Activated CD8-positive, alpha-beta T cell treated with anti-CD3 and anti-CD28 coated beads for 36 hours (primary cell): Measurements from ENCODE around the gene SP110. TPM values are rescaled to one million over a fixed set of nuclear protein-coding genes. Genes with fewer than 3 reads are reported as not detected.
A peak's percentile ranks its signal among the peaks of the same experiment; 100 is the strongest.

Source experiments
- ATAC-seq: fragments of 200-7000 bp; cut with Tn5 transposase; one replicate; pipeline ENCODE4 v1.10.0; 2021; ENCODE audit warnings: mild to moderate bottlenecking, moderate library complexity
- CTCF ChIA-PET: fragments of 350-600 bp; sonication (Branson Sonifier 250); formaldehyde crosslinking; loops from one replicate; lab custom pipeline; 2021; ENCODE audit warnings: antibody characterized with exemption; lab: Charles Lee
- POLR2A ChIA-PET: fragments of 350-600 bp; sonication (Branson Sonifier 250); formaldehyde crosslinking; loops from one replicate; lab custom pipeline; 2021; ENCODE audit warnings: antibody characterized with exemption; lab: Charles Lee
- DNase-seq: peaks from one replicate; pipeline ENCODE4 v3.0.0-alpha.2; 2020
- H3K27ac Mint-ChIP-seq: one replicate; pipeline ENCODE4 v1.8.0; 2021; ENCODE audit warnings: mild to moderate bottlenecking, mixed read lengths
- H3K27me3 Mint-ChIP-seq: one replicate; pipeline ENCODE4 v1.8.0; 2021; ENCODE audit warnings: mixed read lengths
- H3K36me3 Mint-ChIP-seq: one replicate; pipeline ENCODE4 v1.8.0; 2021; ENCODE audit warnings: low read depth, mixed read lengths
- H3K4me1 Mint-ChIP-seq: one replicate; pipeline ENCODE4 v1.8.0; 2021; ENCODE audit warnings: low read depth, mixed read lengths
- H3K4me3 Mint-ChIP-seq: one replicate; pipeline ENCODE4 v1.8.0; 2021; ENCODE audit warnings: mild to moderate bottlenecking, moderate library complexity, mixed read lengths
- H3K9me3 Mint-ChIP-seq: one replicate; pipeline ENCODE4 v1.8.0; 2021; ENCODE audit warnings: mixed read lengths
- CTCF ChIP-seq: fragments of 200-600 bp; IDR thresholded peaks from one replicate; pipeline ENCODE4 v1.8.0; 2022; ENCODE audit warnings: antibody characterized with exemption, mild to moderate bottlenecking
- intact Hi-C: fragments of 100-400 bp; cut with micrococcal nuclease; formaldehyde crosslinking; loops from one replicate; pipeline ENCODE4 v1.10.0; 2022
- total RNA-seq, 2 experiments: library from RNA; stranded (reverse); gene quantifications; one replicate each; pipeline ENCODE4 v1.2.3, GENCODE V29; 2021

SP110 gene
- total RNA-seq, 2 experiments from 2014 or later = 67.0 to 69.4 TPM

GRCh38 chr2:230179907-230180306 is 39.9 kb downstream of the SP110 start:
- ATAC-seq = no peak
- ChIA-PET CTCF (no interaction called here), POLR2A (no interaction called here)
- H3K4me1 Mint-ChIP-seq = no peaks in the 10 kb centered on the region
- no peak for TF ChIP-seq CTCF
- H3K4me3 Mint-ChIP-seq = no peak overlapping the region
- DNase-seq = no peak
- no peaks in the 10 kb centered on the region for H3K9me3 Mint-ChIP-seq
- H3K27ac Mint-ChIP-seq = no peak overlapping the region
- peaks cover 71% of the 10 kb centered on the region for H3K36me3 Mint-ChIP-seq
- H3K27me3 Mint-ChIP-seq = no peaks in the 10 kb centered on the region
- intact Hi-C loops = no loop called here

- intact Hi-C loops = no loop called here
- Mint-ChIP-seq H3K4me1 (no peaks in the 10 kb centered on the region), H3K27me3 (no peaks in the 10 kb centered on the region), H3K27ac (peak overlapping the region; percentile 76), H3K36me3 (peaks cover 64% of the 10 kb centered on the region), H3K9me3 (no peaks in the 10 kb centered on the region), H3K4me3 (no peak overlapping the region)
- POLR2A ChIA-PET = no interaction called here
- ATAC-seq (no peak), DNase-seq (no peak)
- TF ChIP-seq CTCF = no peak
- CTCF ChIA-PET = no interaction called here
These were observed 41.0 kb downstream of the SP110 start for GRCh38 chr2:230178546-230179485.

GRCh38 chr2:230176996-230177395 is 42.8 kb downstream of the SP110 start:
- ATAC-seq (no peak), DNase-seq (no peak)
- Mint-ChIP-seq H3K36me3 (peaks cover 47% of the 10 kb centered on the region), H3K4me1 (no peaks in the 10 kb centered on the region), H3K27ac (peak overlapping the region; percentile 9), H3K27me3 (no peaks in the 10 kb centered on the region), H3K4me3 (no peak overlapping the region), H3K9me3 (no peaks in the 10 kb centered on the region)
- POLR2A ChIA-PET = no interaction called here
- intact Hi-C loops = no loop called here
- CTCF ChIA-PET = interaction anchor here (1.0 to 1.6 kb wide), 3 partner anchors 9 to 22 kb away, joined by 3 read pairs; no protein-coding TSS in a partner anchor
- no peak for TF ChIP-seq CTCF

GRCh38 chr2:230174466-230174865 is 45.3 kb downstream of the SP110 start:
- Mint-ChIP-seq H3K27ac (no peak overlapping the region), H3K4me3 (no peak overlapping the region), H3K9me3 (no peaks in the 10 kb centered on the region), H3K27me3 (no peaks in the 10 kb centered on the region), H3K4me1 (peaks cover 6% of the 10 kb centered on the region), H3K36me3 (peaks cover 38% of the 10 kb centered on the region)
- TF ChIP-seq CTCF = no peak
- CTCF ChIA-PET = no interaction called here
- intact Hi-C loops = no loop called here
- POLR2A ChIA-PET = no interaction called here
- ATAC-seq (no peak), DNase-seq (no peak)

GRCh38 chr2:230172852-230173251 is 46.9 kb downstream of the SP110 start:
- ChIA-PET POLR2A (no interaction called here), CTCF (interaction anchor here (5.2 kb wide), 1 partner anchor 13 kb away, joined by 38 read pairs; no protein-coding TSS in a partner anchor)
- Mint-ChIP-seq H3K9me3 (no peaks in the 10 kb centered on the region), H3K4me3 (no peak overlapping the region), H3K4me1 (peaks cover 6% of the 10 kb centered on the region), H3K27ac (no peak overlapping the region), H3K27me3 (no peaks in the 10 kb centered on the region), H3K36me3 (peaks cover 43% of the 10 kb centered on the region)
- ATAC-seq = no peak
- DNase-seq = no peak
- TF ChIP-seq CTCF = no peak
- intact Hi-C loops = no loop called here
